GM21367 (cell line): ENCODE measurements around the gene RAB11B.
A peak's percentile ranks its signal among the peaks of the same experiment; 100 is the strongest.
"Not testable (repeated sequence)": the region's sequence is repeated elsewhere in the genome, so short reads cannot be mapped to it uniquely, and the experiment has no call there.

Source experiments
- ATAC-seq: cut with Tn5 transposase; IDR thresholded peaks from one replicate; pipeline ENCODE4 v1.9.1; 2021; ENCODE audit not compliant: unreplicated experiment

The RAB11B gene

DNA sequence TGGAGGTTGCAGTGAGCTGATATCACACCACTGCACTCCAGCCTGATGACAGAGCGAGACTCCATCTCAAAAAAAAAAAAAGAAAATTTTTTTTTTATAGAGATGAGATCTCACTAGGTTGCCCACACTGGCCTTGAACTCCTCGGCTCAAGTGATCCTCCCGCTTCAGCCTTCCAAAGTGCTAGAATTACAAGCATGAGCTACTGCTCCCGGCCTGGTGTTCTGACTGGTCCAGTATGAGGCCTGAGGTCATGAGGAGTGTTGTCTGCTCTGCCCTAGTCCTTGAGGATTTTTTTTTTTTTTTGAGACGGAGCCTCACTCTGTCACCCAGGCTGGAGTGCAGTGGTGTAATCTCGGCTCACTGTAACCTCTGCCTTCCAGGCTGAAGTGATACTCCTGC lies 35.2 kb downstream of the RAB11B start:
- ATAC-seq, result not testable (repeated sequence)

GRCh38 chr19:8426283-8426682 lies 36.1 kb downstream of the RAB11B start:
- ATAC-seq, result no peak

GRCh38 chr19:8429044-8429443 lies 38.9 kb downstream of the RAB11B start:
- no peak for ATAC-seq

- no peak for ATAC-seq
These were observed 39.7 kb downstream of the RAB11B start for GRCh38 chr19:8429826-8430225.

GRCh38 chr19:8430650-8431049 lies 40.5 kb downstream of the RAB11B start:
- ATAC-seq, result no peak

GRCh38 chr19:8438236-8438635 lies 48.1 kb downstream of the RAB11B start:
- ATAC-seq, result no peak

DNA sequence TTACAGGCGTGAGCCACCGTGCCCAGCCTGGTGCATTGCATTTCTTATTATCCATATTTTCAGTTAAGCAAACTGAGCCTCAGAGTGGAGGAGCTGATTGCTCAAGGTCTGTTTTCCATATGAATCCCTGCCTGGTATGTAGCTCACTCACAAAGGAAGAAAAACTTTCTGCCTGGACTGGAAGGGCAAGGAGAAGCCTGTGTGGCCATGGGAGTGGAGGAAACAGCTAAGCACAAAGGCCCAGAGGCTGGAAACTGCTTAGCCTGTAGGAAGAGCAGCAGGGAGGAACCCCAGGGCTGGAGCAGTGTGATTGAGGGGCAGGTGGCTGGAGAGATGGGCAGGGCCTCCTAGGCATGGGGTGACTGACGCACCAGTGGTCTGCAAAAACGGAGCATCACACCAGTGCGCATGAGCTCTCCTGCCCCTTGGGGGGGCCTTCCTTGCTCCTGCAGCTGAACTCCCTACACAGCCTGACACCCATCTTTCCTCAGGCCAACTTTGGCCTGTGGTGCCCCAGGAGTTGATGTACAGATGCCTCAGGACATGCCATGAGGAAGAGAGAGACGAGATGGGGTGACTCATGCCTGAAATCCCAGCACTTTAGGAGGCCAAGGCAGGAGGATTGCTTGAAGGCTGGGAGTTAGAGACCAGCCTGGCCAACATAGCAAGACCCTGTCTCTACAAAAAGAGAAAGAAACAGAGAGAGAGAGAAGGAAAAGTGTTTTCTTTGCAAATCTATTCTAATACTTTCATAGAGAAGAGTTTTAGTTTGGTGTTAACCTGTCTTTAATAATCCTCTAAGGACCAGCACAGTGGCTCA lies 51.8 kb downstream of the RAB11B start:
- no peak for ATAC-seq

GRCh38 chr19:8444140-8444676 lies 54.0 kb downstream of the RAB11B start:
- ATAC-seq, result not testable (repeated sequence)

DNA sequence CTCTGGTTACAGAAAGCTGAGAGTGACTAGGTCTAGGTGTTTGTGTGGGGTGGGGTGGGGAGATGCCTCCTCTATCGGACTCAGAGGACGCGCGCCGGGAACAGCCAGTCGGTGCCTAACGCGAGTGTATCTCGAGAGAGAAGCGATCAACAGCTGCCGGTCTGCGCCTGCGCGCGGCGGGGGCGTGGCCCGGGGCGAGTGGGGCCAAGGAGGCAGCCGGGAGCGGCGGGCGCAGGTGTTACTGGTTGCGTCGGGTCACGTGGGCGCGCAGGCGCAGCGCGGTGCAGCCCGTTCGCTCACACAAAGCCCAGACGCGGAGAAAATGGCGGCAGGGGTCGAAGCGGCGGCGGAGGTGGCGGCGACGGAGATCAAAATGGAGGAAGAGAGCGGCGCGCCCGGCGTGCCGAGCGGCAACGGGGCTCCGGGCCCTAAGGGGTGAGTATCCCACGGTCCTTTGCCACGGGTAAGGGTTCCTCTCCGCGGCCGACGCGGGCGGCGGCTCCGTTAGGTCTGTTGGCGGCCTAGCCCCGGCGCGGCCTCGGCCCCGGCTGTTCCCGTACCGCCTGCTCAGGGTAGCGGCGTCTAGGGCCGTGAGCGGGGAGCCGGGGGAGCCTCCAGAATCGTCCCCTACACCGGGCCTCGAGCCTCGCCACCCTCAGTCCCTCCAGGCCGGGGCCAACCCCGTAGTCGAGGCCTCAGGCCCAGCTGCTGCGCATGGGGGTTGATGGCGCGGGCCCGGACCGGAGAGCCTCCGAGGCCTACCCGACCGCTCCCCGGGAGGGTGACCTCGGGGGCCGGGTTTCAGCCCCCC lies 54.7 kb downstream of the RAB11B start, which contains the start of gene HNRNPM:
HNRNPM (plus strand) TSS at position 299 of the 811 bp plus-strand sequence; CDS start at position 323, 24 bp downstream.
- ATAC-seq, result peak; percentile 75

DNA sequence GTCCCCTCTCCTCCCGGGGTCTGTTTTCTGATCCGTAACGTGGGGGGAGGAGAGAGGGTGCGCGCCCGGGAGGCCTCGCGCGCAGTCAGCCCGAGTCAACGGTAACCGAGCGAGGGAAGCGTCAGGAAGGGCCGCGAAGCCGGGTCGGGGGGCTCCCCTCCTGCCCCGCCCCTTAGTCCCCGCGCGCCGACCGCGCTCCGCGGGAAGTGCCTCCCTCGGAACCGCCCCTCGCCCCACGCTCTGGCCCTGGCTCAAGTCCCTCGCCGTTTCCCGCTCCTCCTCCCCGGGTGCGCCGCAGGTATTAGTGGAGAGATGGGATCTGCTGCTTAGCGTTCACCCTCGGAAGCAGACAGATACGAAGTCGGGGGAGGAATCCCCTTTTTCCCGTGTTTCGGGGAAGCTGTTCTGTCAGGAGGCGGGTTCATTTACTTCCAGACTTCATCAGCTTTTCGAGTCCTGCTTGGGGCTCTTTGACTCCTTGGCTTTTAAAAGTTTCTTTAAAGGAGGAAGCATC lies 55.4 kb downstream of the RAB11B start:
- ATAC-seq, result peak; percentile 21

- no peak for ATAC-seq
These were observed 56.0 kb downstream of the RAB11B start for GRCh38 chr19:8446061-8446709.

- no peak for ATAC-seq
These were observed 59.7 kb downstream of the RAB11B start for GRCh38 chr19:8449830-8450229.

DNA sequence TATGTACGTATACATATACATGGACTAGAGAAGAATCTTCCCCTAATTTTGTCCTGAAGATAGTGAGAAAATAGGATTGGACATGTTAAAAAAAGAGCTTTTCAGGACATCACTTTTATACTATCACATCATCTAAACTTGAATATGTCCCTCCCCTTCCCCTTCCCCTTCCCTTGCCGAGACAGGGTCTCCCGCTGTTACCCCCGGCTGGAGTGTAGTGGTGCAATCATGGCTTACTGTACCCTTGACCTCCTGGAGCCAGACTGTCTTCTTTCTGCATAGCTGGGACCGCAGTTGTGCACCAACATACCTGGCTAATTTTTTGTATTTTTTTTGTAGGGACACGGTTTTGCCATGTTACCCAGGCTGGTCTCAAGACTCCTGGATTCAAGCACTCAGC lies 61.2 kb downstream of the RAB11B start:
- ATAC-seq, result no peak

DNA sequence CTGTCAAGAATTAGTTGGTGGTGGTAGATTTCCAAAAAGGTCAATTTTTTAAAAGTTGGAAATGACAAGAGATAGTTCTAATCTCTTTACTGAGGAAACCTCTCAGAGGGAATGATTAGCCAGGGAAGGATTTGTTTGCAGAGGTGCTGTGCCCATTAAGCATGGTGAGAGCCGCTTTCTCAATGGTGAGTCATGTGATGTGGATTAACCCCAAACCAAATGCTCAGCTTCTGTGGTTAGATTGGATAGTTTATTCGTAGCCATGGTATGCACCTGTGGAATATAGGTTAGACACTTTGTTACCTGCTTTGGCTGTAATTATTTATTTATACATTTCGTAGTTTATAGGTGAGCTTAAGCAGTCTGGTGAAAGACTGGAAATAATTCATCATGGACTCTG lies 61.7 kb downstream of the RAB11B start:
- no peak for ATAC-seq

- ATAC-seq, result no peak
These were observed 62.4 kb downstream of the RAB11B start for GRCh38 chr19:8452446-8453123.

DNA sequence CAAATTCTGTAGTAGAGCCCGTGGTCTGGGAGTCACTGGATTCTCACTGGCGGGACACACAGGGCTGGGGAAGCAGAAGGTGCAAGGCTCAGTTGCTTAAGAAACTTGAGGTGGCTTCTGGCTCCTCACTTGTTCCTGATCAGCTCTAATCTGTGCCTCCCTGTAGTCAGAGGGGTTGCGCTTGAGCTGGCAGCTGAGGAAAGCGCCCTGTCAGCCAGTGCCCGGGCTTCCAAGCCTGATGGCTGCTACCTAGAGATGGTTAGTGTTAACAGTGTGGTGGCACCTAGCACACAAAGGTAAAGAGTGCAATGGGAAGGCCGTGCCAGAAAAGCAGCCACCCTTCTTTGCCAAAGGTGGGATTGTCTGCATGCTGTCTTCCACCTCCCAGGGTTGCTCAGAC lies 63.5 kb downstream of the RAB11B start:
- no peak for ATAC-seq
